H1 (cell line): ENCODE data around the gene MACROD2. TPM values are rescaled to one million over a fixed set of nuclear protein-coding genes. Genes with fewer than 3 reads are reported as not detected.

Experiments
- CTBP2 ChIP-seq: IDR thresholded peaks from 2 replicates; pipeline ENCODE4 v1.7.0; 2011; ENCODE audit warnings: borderline replicate concordance, mild to moderate bottlenecking, moderate library complexity, mixed read lengths, low read length; ENCODE audit not compliant: insufficient read depth, insufficient read length
- GTF2F1 ChIP-seq: IDR thresholded peaks from 2 replicates; pipeline ENCODE4 v1.6.1; 2012; ENCODE audit warnings: low read depth, low read length, improper control_type of control experiment, borderline replicate concordance
- KDM5A ChIP-seq: fragments of 200-600 bp; IDR thresholded peaks from 2 replicates; pipeline ENCODE4 v1.7.1; 2012; ENCODE audit warnings: mild to moderate bottlenecking, low read length, inconsistent platforms, mixed read lengths
- NANOG ChIP-seq: IDR thresholded peaks from 2 replicates; pipeline ENCODE4 v1.6.1; 2011; ENCODE audit warnings: low read length, low read depth, mild to moderate bottlenecking, inconsistent platforms; ENCODE audit not compliant: insufficient read depth, poor library complexity, severe bottlenecking
- RFX5 ChIP-seq: IDR thresholded peaks from 2 replicates; pipeline ENCODE4 v1.6.1; 2011; ENCODE audit warnings: low read depth, low read length, improper control_type of control experiment, borderline replicate concordance
- SAP30 ChIP-seq: fragments of 300-600 bp; sonication (generic); IDR thresholded peaks from 2 replicates; pipeline ENCODE4 v1.7.1; 2012; ENCODE audit warnings: low read length, moderate library complexity, mild to moderate bottlenecking, inconsistent platforms; ENCODE audit not compliant: insufficient read depth, insufficient replicate concordance
- SIN3A ChIP-seq, 2 experiments: IDR thresholded peaks in 1 of 2; conservative IDR thresholded peaks in 1 of 2; 2 replicates each; pipeline ENCODE4 v1.6.1; 2011 to 2012; ENCODE audit warnings: low read length in 2 of 2, improper control_type of control experiment in 1 of 2, low read depth in 1 of 2, mild to moderate bottlenecking in 1 of 2
- SIX5 ChIP-seq: IDR thresholded peaks from 2 replicates; pipeline ENCODE4 v1.6.1; 2011; ENCODE audit warnings: mild to moderate bottlenecking, low read depth, low read length
- SUZ12 ChIP-seq: fragments of 200-600 bp; sonication (generic); IDR thresholded peaks from 2 replicates; pipeline ENCODE4 v1.6.1; 2012; ENCODE audit warnings: mild to moderate bottlenecking, inconsistent platforms, low read length, moderate library complexity, mixed read lengths
- polyA plus RNA-seq, 7 experiments: library from polyadenylated mRNA; depleted of rRNA in 3 of 7; stranded (reverse) in 5 of 7; unstranded in 2 of 7; fragments of >200 nt in 5 of 7; fragments of 200-250 nt in 2 of 7; gene quantifications; 1 replicate in 5 of 7; 2 replicates in 1 of 7; 4 replicates in 1 of 7; pipeline versions ENCODE4 v1.2.1 to v1.2.3, GENCODE V29; 2011 to 2013; ENCODE audit warnings: missing spikeins in 2 of 7, mixed read lengths in 2 of 7
- total RNA-seq: library from RNA; stranded (reverse); fragmentation: NEBNext Ultra II Directional; extraction: Animal tissue kit (Norgen Biotek cat#: 25700); gene quantifications from 2 replicates; pipeline ENCODE4 v1.2.1, GENCODE V29; 2021
- TF ChIP-seq, protein P1 (sequence below): fragments of 300-600 bp; sonication (generic); IDR thresholded peaks from 2 replicates; pipeline ENCODE4 v1.7.1; 2012; ENCODE audit warnings: low read length, moderate library complexity, mild to moderate bottlenecking, inconsistent platforms; ENCODE audit not compliant: insufficient replicate concordance

MACROD2 gene
- total and polyA plus RNA-seq, 2 of the 8 experiments (the other 6 are each of a cell fraction or from before 2014, with no cell fraction given), result 0.70 to 3.9 TPM

DNA sequence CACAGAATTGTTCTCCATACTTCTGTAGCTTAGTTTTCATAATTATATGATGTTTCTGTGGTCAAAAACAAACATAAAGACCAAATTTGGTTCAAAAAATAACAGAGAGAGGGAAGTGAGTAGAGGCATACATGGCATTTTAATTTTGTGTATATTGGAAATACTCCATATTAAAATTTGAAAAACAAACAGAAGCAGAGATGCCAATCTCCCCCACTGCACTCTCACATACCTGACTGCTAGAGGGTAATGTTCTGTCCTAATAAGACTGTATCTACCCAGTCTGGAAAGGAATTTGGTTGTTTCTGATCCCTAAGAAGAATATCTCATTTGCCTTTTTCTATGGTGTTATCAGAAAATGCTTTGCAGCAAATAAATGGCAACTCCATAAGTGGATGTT is 1301.1 kb downstream of the MACROD2 start (continued):
- TF ChIP-seq, protein P1, sequence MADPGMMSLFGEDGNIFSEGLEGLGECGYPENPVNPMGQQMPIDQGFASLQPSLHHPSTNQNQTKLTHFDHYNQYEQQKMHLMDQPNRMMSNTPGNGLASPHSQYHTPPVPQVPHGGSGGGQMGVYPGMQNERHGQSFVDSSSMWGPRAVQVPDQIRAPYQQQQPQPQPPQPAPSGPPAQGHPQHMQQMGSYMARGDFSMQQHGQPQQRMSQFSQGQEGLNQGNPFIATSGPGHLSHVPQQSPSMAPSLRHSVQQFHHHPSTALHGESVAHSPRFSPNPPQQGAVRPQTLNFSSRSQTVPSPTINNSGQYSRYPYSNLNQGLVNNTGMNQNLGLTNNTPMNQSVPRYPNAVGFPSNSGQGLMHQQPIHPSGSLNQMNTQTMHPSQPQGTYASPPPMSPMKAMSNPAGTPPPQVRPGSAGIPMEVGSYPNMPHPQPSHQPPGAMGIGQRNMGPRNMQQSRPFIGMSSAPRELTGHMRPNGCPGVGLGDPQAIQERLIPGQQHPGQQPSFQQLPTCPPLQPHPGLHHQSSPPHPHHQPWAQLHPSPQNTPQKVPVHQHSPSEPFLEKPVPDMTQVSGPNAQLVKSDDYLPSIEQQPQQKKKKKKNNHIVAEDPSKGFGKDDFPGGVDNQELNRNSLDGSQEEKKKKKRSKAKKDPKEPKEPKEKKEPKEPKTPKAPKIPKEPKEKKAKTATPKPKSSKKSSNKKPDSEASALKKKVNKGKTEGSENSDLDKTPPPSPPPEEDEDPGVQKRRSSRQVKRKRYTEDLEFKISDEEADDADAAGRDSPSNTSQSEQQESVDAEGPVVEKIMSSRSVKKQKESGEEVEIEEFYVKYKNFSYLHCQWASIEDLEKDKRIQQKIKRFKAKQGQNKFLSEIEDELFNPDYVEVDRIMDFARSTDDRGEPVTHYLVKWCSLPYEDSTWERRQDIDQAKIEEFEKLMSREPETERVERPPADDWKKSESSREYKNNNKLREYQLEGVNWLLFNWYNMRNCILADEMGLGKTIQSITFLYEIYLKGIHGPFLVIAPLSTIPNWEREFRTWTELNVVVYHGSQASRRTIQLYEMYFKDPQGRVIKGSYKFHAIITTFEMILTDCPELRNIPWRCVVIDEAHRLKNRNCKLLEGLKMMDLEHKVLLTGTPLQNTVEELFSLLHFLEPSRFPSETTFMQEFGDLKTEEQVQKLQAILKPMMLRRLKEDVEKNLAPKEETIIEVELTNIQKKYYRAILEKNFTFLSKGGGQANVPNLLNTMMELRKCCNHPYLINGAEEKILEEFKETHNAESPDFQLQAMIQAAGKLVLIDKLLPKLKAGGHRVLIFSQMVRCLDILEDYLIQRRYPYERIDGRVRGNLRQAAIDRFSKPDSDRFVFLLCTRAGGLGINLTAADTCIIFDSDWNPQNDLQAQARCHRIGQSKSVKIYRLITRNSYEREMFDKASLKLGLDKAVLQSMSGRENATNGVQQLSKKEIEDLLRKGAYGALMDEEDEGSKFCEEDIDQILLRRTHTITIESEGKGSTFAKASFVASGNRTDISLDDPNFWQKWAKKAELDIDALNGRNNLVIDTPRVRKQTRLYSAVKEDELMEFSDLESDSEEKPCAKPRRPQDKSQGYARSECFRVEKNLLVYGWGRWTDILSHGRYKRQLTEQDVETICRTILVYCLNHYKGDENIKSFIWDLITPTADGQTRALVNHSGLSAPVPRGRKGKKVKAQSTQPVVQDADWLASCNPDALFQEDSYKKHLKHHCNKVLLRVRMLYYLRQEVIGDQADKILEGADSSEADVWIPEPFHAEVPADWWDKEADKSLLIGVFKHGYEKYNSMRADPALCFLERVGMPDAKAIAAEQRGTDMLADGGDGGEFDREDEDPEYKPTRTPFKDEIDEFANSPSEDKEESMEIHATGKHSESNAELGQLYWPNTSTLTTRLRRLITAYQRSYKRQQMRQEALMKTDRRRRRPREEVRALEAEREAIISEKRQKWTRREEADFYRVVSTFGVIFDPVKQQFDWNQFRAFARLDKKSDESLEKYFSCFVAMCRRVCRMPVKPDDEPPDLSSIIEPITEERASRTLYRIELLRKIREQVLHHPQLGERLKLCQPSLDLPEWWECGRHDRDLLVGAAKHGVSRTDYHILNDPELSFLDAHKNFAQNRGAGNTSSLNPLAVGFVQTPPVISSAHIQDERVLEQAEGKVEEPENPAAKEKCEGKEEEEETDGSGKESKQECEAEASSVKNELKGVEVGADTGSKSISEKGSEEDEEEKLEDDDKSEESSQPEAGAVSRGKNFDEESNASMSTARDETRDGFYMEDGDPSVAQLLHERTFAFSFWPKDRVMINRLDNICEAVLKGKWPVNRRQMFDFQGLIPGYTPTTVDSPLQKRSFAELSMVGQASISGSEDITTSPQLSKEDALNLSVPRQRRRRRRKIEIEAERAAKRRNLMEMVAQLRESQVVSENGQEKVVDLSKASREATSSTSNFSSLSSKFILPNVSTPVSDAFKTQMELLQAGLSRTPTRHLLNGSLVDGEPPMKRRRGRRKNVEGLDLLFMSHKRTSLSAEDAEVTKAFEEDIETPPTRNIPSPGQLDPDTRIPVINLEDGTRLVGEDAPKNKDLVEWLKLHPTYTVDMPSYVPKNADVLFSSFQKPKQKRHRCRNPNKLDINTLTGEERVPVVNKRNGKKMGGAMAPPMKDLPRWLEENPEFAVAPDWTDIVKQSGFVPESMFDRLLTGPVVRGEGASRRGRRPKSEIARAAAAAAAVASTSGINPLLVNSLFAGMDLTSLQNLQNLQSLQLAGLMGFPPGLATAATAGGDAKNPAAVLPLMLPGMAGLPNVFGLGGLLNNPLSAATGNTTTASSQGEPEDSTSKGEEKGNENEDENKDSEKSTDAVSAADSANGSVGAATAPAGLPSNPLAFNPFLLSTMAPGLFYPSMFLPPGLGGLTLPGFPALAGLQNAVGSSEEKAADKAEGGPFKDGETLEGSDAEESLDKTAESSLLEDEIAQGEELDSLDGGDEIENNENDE, result no peak
- TF ChIP-seq GTF2F1 (no peak), SIN3A (conservative IDR thresholded peaks at IDR 0.05 in 1 of 2, IDR thresholded peaks at IDR 0.05 in 1 of 2; ENCODE audit: low read depth in 1 of 2, low read length in 2 of 2) (no peak), SAP30 (no peak), CTBP2 (no peak), SUZ12 (no peak), SIX5 (no peak), KDM5A (no peak), NANOG (no peak), RFX5 (no peak)
